HG02884 (cell line): ENCODE results near the gene NOL11.
"Not testable (repeated sequence)": the region's sequence is repeated elsewhere in the genome, so short reads cannot be mapped to it uniquely, and the experiment has no call there.

ENCODE experiments used
- ATAC-seq: cut with Tn5 transposase; IDR thresholded peaks from one replicate; pipeline ENCODE4 v1.9.1; 2021; ENCODE audit warnings: mild to moderate bottlenecking, moderate library complexity; ENCODE audit not compliant: unreplicated experiment

Gene NOL11

DNA sequence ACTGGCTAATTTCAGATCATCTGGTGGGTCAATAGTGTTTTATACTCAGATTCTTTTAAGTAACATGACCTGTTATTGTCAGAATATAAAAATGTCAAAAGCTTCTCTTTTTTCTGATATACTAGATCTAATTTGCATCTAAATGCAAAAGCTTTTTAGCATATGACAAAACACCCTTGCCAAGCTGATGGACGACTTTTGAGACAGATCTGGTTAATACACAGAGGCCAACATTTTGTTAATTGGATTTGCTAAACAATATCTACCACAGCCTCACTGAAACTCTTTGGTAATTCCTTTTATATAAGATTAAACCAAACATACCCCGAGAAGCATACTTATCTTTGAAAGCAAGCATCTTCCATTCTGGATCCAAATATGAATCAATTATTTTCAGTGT, 10.3 kb upstream of the NOL11 start:
- no peak for ATAC-seq

DNA sequence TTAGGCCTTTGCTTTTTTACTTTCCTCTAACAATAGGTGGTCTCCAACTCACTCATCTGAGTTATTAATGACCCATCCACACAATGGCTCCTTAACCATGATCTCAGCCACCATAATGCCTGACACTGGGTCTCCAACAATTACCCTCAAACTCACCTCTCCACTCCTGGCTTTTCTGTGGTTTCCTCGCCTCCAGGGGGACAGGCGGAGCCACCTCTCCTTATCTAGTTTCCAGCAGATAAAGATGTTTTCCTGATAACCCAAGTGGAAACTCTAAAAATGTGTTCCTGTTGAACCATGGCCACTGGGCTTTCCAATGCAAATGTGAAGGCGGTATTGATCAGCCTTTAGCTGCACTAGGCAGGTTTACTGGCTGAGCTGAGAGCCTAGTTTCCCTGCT, 9.4 kb upstream of the NOL11 start:
- ATAC-seq, result no peak

DNA sequence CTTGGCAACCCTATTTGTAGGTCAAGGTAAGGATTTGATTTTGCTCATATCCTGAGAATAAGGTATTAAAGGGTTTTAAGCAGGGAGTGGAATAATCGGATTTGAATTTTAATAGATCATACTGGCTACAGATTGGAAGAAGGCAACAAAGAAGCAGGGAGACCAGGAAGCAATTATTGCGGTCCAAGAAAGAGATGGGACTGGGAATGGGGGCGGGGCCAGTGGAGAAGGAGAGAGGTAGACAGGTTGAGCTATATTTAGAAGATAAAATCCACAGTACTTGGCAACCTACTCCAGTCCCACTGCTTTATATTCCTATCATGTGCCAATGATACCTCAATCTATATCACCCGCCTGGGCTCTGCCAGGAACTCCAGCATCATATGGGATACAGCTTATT, 5.8 kb upstream of the NOL11 start:
- ATAC-seq, result no peak

DNA sequence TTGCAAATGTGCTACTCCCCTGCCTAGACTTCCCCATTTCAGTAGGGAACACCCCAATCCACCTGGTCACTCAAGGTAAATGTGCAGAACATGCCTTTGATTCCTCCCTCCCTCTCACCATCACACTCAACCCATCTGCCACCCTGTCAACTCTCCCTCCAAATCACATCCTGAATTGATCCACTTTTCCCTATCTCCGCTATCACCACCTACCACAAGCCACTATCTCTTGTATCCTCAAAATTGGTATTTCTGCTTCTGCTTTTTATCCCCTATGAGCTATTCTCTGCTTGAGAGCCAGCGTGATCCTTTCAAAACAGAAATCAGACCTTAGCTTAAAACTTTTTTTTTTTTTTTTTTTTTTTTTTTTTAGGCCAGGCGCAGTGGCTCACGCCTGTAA, 5.4 kb upstream of the NOL11 start:
- ATAC-seq, result no peak

DNA sequence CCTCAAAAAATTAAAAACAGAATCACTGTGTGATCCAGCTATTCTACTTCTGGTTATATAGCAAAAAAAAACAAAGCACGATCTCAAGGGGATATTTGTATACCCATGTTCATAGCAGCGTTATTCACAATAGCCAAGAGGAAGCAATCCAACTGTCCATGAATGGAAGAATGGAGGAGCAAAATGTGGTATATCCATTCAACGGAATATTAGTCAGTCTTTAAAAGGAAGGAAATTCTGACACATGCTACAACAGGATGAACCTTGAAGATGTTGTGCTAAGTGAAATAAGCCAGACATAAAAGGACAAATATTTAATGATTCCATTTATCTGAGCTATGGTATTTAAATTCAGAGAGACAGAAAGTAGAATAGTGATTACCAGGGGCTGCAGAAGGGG, 4.6 kb upstream of the NOL11 start:
- ATAC-seq, result no peak

DNA sequence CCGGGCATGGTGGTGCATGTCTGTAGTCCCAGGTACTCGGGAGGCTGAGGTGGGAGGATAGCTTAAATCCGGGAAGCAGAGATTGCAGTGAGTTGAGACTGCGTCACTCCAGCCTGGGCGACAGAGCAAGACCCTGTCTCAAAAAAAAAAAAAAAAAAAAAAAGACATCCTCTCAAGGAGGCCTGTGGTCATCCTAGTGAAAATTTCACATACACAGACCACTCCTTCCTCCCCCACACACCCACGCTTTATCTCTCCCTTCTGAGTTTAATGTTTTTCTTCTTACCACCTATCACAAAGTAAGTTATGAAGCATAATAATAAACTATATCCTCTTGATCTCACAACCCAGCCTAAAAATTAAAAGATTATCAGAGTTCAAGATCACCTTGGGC, 1.3 kb upstream of the NOL11 start:
- no peak for ATAC-seq

DNA sequence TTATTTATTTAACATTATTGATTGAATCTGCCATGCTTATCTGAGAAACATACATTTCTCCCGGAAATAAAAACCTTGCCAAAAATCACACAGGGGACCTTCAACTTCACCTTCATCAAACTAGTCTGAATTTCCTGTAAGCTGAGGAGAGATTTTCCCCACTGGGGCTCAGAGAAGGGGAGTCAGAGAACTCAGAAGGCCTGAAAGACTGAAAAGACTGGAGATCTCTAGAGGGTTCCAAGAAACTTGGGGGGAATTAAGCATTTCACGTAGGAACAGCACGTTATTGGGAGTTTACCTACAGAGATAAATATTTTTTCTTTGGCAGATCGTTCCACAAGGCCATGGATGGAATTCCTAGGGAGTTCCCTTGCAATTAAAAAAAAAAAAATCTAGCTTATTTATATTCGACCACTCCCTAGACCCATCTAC, 528 bp upstream of the NOL11 start:
- no peak for ATAC-seq

DNA sequence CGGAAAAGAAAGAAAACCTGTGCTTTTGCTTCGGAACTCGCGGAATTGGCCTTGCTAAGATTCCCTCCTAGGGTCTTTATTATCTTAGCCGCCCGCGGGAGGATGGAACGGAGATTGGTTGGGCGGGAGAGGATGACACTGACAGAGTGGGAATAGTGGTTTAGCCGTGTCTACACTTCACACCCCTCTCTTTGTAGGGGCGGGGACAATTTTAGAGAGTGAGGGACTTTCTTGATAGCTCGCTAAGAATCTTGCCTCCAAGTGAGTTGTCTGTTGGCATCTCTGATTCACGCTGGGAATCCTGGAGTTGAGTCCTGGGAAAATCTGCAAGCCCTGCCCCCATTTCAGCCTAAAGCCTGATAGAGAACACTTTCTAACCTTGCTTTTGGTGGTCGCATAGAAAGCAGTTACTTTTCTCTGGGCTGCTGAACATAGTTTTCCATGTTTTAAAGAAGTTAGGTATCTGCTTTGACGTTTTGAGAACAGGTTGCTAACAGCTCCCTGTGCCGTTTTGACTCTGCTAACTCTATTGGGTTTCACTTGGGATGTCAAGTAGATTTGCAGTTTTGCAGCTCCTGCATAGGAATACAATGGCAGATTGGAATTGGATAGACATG, 697 bp downstream of the NOL11 start:
- no peak for ATAC-seq

DNA sequence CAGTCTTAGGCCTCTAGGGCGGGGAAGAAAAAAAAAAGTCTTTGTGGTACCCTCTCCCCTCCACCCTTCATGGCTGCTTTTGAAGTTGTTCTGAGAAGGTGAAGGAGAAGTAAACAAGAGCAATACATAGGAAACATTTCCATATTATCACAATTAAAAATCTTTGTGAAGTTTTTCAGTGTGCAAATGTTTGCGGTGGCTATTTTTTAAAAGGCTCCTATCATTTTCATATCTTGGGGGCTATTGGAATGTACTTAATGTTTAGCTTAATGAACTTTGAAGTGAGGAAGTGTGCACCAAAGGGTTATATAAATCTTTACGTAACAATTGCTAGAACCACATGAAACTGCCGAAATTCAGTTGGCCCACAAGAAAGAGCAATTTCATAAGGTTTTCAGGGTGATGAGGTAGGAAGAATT, 7.6 kb downstream of the NOL11 start:
- no peak for ATAC-seq

DNA sequence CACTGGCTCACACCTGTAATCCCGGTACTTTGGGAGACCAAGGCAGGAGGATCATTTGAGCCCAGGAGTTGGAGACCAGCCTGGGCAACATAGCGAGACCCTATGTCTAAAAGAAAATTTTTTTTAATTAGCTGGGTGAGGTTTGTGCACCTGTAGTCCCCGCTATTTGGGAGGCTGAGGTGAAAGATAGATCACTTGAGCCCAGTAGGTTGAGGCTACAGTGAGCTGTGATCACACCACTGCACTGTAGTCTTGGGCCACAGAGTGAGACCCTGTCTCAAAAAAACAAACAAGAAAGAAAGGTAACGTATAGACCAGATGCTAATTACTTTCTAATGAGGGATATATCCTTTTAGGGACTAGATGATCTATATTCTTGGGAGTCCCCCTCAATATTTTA, 8.1 kb downstream of the NOL11 start:
- no peak for ATAC-seq

DNA sequence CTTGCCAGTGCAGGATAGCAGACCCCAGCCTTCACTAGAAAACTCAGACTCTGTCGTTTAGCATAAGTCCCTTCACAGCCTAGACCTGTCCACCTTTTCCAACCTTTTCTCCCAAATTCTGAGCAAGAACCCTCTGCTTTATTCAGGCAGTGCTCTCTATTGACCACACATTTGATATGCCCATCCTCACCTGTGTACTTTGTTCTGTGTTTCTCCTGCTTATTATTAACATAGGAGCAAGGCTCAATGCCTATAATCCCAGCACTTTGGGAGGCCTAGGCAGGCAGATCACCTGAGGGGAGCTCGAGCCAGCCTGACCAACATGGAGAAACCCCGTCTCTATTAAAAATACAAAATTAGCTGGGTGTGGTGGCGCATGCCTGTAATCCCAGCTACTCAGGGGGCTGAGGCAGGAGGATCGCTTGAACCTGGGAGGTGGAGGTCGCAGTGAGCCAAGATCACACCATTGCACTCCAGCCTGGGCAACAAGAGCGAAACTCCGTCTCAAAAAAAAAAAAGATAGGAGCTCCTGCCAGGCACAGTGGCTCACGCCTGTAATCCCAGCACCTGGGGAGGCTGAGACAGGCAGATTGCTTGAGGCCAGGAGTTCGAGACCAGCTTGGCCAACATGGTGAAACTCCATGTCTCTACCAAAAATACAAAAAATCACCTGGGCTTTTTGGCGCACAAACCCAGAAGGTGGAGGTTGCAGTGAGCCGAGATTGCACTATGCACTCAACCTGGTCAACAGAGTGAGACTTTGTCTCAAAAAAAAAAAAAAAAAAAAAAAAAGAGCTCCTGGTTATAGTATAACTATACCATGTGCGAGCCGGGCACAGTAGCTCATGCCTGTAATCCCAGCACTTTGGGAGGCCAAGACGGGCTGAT, 9.7 kb downstream of the NOL11 start:
- ATAC-seq, result not testable (repeated sequence)

DNA sequence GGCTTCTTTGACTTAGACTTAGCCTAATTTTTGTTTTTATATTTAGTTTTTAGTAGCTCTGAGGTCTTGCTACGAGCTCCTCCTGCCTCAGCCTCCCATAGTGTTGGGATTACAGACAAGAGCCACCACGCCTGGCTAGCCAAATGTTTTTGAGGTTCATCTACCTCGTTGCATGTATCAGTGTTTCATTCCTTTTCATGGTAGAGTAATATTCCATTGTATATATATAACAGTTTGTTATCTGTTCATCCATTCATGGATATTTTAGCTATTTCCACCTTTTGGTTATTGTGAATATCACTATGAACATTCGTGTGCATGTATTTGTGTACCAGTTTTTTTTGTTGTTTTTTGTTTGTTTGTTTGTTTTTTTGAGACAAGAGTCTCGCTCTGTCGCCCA, 12.2 kb downstream of the NOL11 start:
- ATAC-seq, result no peak

DNA sequence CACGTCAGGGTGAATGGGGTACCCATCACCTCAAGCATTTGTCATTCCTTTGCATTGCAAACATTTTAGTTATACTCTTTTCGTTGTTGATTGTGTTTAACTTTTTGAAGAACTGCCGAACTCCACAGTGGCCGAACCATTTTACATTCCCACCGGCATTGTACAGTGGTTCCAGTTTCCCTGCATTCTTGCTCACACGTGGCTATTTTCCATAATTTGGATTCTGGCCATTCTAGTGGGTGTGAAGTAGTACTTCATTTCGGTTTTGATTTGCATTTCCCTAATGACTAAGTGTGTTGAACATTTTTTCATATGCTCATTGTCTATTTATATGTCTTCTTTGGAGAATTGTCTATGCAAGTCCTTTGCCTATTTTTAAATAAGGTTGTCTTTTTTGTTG, 13.0 kb downstream of the NOL11 start:
- no peak for ATAC-seq

DNA sequence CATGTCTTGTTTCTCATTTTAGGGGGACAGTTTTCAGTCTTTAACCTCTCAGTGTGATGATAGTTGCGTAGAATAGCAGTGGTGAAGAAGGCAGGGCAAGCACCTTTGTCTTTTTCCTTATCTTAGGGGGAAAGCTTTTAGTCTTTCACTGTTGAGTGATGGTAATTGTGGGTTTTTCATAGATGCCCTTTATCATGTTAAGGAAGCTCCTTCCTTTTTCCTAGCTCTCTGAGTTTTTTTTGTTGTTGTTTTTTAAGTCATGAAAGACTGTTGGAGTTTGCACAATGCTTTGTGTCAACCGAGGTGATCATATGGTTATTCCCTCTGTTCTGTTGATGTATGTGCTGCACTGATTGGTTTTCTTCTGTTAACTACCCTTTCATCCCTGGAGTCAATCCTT, 15.7 kb downstream of the NOL11 start:
- no peak for ATAC-seq

DNA sequence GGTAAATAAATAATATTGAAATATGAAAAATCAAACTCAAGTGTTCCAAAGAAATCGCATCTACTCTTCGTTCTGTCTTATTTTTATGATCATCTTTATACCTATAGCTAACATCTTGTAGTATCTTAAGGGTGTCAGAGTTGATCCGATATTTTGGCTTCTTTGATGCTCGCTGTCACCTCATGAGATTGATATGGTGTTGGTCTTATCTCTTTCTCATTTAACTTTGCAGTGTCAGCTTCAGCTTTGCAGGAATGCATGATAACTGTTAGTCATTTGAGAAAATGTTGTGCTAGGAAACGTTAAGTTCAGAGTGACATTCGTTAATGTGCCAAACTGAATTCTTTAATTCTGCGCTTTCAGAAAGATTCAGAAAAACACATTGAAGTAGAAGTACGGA, 19.4 kb downstream of the NOL11 start:
- no peak for ATAC-seq

DNA sequence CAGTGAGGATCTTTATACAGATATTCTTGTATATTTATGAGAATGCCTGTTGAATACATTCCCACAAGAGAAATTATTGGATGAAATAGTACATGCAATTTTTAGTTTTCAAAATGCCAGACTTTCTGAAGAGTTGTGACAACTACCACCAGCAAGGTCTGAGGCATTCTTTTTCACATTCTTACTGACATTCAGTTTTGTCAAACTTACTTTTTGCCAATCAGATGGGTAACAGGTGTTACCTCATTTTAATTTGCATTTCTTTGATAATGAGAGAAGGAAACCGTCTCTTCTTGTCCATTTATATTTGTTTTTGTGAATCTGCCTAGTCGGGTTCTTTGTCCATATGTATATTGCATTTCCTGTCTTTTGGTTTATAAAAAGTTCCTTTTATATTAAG, 24.3 kb downstream of the NOL11 start:
- ATAC-seq, result no peak

DNA sequence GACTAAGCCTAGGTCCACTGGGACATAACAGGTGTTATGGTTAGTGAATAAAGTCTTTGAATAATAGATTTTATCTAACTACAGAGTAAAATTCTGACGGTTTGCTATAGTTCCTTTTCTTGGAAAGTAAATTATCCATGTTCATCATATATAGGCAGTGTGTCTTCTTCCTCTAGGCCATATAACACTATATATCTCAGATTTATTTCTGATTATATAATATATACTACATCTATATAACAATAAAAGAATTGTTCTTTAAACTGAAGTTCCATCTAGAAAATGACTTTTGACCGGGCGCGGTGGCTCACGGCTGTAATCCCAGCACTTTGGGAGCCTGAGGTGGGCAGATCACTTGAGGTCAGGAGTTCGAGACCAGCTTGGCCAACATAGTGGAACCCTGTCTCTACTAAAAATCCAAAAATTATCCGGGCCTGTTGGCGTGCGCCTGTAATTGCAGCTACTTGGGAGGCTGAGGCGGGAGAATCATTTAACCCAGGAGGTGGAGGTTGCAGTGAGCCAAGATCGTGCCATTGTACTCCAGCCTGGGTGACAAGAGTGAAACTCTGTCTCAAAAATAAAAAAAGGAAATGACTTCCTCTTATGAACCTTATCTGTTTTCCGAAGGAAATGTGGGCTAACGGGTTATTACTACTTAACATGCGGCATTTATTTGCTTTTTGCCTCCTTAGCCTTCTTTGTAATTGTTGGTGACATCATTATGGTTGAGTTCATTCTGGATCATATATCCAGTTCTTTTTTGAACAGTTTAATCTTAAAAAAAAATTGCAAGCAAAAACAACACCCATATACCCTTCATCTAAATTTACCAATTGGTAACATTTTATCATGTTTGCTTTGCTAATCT, 29.2 kb downstream of the NOL11 start:
- ATAC-seq, result no peak

DNA sequence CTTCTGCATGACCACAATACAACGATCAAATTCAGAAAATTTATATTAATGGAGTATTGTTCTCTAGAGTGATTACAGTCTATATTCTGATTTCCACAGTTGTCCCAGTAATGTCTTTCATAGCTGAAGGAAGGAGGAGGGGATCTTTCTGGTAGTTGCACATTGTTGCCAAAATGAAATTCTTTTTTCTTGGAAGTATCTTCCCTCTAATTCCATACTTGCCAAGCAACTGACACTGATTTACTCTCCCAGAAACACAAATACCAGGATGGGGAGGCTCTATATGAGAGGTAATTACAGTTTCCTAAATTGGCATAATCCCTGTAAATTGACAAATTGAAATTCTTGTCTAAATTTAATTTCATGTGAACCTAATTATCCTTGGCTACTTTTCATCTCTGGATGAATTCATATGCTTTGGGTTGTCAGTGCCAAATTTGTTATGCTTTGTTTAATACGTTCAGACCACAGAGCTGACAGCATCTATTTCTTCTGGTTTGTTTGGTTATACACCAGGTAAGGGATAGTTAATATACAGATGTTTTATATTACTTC, 30.0 kb downstream of the NOL11 start:
- no peak for ATAC-seq

DNA sequence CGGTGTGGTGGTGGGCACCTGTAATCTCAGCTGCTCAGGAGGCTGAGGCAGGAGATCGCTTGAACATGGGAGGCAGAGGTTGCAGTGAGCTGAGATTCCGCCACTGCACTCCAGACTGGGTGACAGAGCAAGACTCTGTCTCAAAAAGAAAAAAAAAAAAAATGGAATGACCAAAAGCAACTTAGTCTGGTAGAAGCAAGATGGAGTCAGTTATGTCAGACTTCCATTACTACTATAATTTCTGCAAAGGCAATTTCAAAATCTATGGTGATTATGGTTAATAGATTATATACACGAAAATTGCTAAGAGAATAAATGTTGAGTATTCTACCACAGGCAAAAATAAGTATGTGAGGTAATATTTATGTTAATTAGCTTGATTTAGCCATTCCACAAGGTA, 32.3 kb downstream of the NOL11 start:
- no peak for ATAC-seq

DNA sequence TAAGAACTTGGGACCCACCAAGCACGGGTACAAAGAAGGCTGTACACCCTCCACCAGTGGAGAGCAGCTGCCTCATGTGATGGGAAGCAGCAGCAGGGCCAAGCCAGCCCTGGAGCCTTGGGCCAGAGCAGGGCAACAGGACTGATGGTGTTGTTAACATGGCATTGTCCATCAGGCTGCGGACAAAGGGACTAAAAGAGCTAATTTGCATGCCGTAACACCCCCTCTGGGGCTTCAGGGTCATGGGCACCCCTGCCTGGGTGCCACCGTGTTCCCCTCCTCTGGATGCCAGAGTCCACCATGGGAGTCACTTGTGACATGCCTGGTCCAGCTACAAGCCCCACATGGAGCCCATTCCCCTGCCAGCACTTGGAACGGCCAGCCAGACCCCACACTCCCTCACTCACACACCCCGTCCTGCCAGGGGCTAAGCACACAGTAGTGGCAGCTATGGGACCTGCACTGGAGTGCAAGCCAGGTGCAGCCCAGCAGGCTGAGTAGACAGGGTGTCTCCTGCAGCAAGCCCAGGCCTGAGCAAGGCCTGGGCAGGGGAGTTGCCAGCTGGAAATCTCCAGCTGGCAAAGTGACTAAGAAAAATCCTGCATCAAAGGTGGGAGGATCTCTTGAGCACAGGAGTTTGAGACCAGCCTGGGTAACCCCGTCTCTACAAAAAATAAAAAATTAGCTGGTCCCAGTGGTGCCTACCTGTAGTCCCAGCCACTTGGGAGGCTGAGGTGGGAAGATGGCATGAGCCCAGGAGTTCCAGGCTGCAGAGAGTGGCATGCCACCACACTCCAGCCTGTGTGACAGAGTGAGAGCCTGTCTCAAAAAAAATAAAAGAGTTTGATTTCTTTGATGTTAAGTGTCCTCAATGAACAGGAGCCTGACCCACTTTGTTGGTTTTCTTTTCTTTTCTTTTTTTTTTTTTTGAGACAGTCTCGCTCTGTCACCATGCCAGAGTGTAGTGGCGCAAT, 33.7 kb downstream of the NOL11 start:
- no peak for ATAC-seq
